ENCODE data around the gene PRDM16.

- no peak for TF ChIP-seq CTCF (IDR thresholded peaks at IDR 0.05; ENCODE audit: insufficient read depth, low read depth, low read length)
- TF ChIP-seq EZH2 (IDR thresholded peaks at IDR 0.05; ENCODE audit: insufficient read depth, low read length): no peak
Measured at GRCh38 chr1:3087049-3087448, 18.0 kb downstream of the PRDM16 start.

Measured in astrocyte (in vitro differentiated cells and primary cell).